Urothelium cell line (cell line): ENCODE measurements around the gene MIPOL1.

Source experiments
- DNase-seq: peaks from one replicate; pipeline ENCODE4 v3.0.0; 2011; ENCODE audit warnings: low spot score, mixed read lengths
- FAIRE-seq: peaks from 2 replicates; lab custom pipeline; 2011; peaks lifted over from hg19 to GRCh38; lab: Jason Lieb, UNC

The MIPOL1 gene

DNA sequence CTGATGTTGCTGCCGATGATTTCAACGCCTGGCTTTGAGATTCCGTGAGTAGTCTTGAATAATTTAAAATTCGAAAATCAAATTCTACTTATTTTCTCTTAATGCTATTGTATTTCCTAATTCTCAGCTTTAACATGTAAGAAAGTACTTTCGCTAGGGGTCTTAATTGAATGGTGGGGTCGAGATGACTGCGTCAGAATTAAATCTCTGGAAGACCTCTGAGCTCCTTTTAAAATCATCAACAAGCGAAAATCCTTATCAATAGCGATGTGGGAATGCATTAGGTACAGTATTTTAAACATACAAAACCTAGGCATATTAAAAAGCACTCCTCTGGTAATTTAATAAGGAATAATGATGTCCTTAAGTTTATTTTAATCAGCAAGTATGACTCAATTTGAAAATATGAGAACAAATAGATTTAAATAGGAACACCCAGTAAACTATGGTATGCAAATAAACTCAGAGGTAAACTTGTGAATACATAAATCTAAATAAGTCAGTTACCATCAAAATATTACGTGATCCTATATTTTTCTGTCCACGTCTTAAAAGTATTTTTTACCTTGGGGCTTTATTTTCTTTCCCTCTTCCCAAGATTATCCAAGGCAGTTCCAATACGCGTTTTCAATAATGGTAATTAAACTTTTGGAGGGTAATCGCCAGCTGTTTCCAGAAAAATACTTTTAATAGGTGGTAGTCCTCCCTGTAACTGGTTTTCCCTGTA lies 395.9 kb downstream of the MIPOL1 start:
- FAIRE-seq: no peak

DNA sequence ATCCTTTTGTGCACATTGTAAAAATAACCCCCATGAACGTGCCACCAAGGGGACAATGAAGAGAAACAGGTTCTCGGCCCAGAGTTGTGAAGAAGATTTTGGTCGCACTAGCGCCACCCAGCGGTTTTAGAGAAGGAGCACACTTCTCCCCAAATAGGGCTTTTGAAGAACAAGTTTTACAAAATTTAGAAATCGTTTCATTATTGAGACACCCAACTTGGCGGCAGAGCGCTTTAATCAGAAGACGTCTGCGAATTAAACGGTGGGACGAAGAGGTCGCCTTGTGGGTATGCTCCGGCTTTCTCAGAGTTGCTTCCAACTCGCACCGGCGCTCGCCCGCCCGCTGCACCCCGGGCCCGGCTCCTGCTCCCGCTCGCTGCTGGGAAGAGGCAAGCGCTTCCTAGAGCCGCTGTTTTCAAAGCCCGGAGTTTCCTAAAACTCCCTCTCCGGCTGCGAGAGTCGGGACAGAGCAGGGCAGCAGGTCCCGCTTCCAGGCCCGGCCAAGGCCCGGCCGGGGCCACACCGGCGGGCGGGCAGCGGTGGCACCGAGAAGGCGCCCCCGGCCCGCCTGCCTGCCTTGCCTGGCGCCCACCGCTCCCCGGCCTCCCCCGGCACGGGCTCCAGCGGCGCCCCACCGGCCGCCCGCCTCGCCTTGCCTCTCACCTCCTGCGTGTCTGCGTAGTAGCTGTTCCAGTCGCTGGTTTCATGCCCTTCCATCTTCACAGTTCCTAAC lies 396.7 kb downstream of the MIPOL1 start:
- DNase-seq (peak; percentile 56), FAIRE-seq (no peak)

More for the DNA sequence above, 395.9 kb downstream of the MIPOL1 start:
- DNase-seq: no peak

DNA sequence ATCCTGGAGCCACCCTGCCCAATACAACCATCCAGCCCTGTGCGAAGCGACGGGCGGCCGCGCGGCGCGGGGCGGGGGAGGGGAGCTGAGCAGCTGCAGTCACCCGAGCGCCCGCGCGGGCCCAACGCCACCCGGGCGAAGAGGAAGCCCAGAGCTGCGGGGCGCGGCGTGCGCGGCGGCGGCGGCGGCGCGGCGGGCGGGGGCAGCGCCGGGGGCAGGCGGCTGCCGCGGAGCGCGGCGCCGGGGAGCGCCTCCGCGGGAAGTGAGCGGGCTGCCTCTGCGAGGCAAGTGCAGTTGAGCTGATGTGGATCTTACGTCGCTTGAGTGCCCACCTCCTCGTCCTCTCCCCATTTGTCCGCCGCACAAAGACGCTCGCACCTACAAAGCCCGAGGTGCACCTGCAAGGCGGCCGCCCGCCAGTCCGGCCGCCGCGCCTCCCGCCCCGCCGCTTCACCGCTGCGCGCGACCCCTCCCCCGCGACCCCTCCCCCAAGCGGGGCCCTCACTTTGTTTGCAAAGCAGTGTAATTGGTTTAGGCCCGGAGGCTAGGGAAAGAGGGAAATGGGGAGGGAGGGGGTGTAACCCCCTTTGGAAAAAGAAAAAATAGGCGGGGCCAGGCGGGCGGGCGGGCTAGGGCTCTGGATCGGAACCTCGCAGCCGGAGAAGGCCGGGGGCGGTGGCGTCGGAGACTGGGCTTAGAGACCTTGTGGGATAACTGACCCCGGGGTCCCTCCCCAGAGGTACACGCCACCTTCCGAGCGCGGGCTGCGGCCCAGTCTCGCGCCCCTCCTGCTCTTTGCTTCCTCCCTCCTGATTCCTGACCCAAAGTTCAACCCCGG lies 397.5 kb downstream of the MIPOL1 start, which contains the start of the genes FOXA1 and TTC6:
Gene FOXA1, minus strand, starts transcription at position 279 of the 838 bp plus-strand sequence. Its CDS starts 277 bp downstream, at position 2.
Gene TTC6, plus strand, starts transcription at position 659 of the 838 bp plus-strand sequence. CDS start 26,436 bp downstream, outside the sequence.
- DNase-seq: no peak
- no peak for FAIRE-seq

DNA sequence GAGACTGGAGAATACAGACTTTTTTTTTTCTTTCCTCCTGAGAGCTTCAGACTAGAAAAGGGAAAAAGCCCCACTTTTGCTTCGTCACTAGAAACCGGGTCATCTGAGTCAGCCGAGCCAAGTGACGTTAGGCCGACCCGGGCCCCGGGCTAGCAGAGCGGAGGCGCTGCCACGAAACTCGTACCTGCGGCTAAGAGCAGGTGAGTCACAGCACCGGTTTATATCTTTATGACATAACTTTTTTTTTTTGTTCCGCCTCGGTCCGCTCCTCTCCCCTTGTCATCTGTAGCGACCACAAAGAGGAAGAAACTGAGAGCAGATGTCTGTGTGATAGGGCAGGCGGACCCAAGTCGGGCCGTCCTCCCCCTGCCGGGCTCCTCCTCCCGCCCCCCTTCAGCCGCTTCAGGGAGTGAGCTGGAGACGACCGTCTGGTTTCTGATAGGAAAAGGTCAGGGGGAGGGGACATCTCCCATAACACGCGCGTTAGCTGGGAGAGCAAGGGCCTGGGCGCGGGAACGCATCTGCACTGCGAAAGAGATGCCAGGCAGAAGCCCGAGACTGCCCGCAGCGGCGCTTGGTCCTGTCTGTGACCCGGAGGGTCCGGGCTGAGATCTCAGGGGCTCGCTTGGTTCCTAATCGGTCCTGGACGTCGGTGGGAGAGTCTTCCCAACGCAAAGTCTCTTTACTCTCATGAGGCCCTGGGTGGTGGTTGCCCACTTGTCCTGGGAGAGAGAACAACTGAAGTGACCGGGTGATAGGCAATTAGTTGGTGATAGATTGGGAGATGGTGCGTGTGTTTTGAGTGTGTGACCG lies 398.3 kb downstream of the MIPOL1 start:
- DNase-seq (peak; percentile 78), FAIRE-seq (no peak)

DNA sequence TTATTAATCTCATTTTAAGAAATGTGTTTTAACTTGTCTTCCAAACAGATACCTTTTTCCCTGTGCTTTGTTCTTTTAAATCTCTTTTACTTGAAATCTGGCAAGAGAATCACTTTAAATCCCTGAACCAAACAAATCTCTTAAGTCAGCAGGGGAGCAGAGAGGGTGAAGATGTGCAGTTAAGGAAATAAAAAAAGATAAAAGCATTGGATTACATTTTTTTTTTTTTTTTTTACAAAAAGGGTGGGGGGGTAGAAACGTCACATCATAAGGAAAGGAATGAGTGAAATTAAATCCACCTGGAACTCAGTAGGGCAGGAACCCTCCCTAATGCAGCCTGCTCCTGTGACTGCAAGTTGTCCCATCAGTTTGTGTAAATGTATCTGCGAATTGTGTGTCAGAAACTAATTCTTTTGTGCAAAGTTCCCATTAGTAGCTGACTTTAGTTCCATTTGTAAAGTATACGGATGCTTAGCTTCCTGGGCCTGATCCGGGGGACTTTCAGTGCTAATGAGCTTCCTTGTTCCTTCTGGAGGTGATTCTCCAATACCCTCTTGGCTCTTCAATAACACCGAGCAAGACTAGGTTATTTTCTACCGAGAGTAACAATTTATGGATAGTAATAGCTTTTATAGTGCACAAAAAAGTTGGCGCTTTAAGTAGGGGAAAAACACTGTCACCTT lies 399.2 kb downstream of the MIPOL1 start:
- FAIRE-seq (no peak), DNase-seq (no peak)

DNA sequence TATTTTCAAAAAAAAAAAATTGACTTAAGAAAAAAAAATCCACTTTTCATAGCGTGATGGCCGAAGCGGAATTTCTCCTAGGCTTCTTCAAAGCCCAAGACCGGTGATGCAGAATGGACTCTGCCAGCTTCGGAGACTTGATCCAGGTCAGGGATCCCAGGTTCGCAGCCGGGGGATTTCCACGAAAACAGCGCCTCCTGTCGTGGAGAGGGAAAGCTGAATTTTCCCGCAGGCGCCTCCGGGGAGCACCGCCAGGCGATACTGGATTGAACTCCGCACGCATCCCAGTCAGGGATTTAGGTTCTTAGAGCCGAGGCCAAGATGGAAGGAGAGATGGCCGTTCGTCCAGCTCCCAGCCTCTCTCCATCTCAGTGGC lies 399.8 kb downstream of the MIPOL1 start:
- FAIRE-seq (no peak), DNase-seq (no peak)

DNA sequence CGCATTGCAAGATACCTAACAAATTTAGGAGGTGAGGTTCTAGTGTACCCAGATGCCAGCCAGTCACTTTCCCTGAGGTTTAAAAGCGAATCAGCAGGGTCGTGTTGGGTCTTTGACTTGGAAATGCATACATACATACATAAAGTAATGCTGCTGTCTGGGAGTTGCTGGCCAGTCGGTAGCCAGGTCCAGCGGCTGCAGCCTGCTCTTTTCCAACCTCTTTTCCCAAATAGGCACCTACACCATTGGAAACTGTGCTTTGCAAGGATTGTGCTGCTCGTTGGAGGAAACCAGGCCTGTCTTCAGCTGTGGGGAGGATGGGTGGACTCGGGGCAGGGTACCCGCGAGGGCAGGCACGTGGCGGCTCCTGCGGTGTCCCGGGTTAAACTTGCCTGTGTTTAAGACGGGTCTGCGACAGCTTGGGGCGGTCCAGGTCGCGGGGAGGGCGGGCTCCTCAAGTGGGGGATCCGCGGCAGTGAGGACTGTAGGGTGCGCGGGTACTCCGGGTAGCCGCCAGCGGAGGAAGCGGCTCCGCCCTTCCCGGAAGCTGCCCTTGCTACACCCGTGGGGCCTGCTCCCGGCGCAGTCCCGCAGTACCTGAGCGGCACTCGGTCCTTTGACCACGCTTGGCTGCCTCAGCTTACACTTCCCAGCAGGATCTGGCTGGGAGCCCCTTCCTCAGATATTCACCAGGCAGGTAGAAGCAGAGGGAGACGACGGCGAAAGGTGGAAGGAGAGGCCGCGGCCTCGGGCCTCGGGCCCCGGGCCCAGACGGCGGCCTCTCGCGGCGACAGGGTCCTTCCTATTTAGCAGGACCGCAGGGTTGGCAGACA lies 400.4 kb downstream of the MIPOL1 start:
- FAIRE-seq: no peak
- no peak for DNase-seq

DNA sequence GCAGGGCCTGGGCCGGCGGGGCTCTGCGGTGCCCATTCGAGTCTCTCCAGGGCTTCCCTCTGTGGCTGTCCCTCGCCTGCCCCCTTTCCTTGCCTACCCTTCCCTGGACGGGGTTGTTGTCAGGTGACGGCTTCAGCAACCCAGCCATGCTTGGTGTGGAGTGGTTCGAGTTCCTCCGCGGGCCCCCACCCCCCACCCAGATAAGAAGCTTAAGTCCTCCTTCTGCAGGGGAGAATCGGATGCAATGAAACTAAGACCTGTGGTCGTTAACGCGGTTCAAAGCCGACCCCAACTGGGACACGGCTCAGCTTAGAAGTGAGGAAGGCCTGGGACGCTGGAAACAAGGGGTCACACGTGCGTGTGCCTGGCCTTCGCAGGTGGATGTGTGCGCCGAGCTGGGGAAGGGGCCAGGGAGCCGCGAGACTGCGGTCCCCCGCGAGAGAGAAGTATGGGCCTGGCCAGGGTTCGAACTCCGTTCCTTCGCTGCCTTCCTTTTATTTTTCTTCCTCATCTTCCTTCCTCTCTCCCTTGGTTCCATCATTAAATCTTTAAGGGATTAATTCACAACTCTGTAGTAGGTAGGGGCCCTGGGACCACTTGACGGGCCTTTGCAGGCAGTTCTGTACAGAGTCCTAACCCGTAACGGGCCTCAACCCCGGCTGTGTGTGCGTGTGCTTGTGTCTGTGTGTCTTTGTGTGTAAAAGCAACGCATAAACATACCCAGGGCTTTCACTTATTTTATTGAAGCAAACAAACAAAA lies 401.2 kb downstream of the MIPOL1 start:
- no peak for FAIRE-seq
- DNase-seq: no peak

DNA sequence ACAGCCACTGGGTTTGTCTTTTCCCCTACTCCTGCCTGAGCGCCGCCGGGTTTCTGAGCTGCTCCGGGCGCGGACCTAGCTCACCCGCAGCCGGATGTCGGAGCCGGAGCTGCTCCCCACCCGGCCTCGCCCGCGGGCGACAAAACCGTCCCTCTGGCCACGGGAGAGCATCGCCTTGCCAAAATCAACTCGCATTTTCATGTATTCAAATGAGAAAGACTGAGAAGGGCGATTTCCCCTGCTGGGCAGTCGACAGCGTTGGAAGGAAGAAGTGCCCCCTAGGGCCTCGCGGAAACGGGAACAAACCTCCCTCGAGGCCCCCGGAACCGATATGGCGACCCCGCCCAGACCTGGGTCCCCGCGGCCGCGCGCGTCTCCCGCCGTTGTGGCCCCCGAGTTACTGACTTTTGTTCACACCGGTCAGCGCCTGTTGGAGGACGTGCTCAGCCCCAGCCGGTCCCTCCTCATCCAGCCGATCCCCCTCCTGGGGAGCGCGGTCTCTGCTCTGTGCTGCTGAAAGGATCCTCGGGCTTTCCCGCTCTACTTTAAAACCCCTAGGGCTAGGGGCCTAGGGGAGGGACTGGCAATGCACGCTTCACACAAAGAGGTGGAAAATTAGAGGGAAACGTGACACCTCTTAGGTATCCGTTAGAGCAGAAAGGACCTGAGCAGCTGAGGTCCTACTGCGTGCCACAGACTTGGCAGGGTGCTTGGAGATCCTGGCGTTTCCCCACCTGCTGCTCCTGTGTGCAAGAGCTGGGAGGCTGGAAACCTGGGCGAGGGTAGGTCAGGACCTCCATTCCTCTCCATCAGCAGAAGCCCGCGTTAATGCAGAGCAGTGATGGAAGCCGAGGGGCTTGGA lies 402.0 kb downstream of the MIPOL1 start:
- no peak for DNase-seq
- no peak for FAIRE-seq

DNA sequence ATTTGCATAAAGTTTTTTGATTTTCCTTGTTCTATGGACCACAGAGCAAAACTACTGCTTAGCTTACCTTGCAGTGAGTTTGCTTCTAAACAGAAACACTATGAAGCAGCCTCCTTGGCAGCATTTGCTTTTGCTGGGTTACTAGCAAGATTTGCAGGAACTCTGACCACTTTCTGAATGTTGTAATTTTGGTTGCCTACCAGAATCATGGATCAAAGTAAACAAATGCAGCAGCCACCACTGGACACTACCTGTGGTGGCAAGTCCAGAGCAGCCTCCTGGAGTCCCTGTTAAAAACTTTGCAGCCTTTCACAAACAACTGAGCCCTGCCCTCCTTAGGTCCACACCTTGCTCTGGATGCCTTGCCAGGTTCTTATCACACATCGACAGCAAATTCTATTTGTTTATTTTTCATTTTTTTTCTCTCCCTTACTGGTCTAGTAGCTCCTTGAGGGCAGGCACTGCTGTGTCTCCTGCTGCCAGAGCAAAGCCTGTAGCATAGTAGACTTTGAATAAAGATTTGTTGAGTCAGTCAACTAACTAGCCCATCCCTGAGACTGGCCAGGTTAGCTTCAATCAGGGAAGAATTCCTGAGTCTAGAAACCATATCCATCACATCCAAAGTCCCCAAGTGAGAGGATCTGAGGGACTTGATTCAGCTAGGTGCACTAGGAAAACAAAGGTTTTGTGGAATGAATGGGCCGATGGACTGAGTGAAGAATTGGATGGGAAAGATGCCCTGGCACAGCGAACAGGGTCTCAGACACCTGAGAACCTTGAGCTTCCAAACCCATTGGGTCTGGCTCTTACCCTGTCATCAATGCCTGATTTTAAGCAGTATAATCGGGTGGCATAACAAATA lies 403.4 kb downstream of the MIPOL1 start:
- no peak for FAIRE-seq

DNA sequence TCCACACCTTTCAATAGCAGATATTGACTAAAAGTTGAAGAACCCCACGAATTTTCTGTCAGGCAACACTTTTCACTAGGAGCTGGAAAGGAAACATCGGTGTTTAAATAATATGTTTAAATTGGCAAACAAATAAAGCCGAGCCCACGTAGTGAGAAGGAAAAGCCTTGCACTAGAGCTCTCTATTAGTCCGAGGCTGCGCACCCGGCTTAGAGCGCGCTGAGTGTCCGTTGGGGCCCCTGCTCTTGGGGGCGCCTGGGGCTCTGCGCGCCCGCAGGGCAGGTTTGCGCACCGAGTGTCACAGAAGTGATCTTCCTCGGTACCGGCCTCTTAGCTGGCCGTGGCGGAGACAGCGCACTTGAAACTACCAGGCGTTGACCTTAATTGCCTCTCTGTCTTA lies 404.1 kb downstream of the MIPOL1 start:
- no peak for FAIRE-seq

More for the DNA sequence above, 403.4 kb downstream of the MIPOL1 start:
- DNase-seq: no peak

More for the DNA sequence above, 404.1 kb downstream of the MIPOL1 start:
- no peak for DNase-seq
